Cardiac muscle cell (in vitro differentiated cells and primary cell): ENCODE measurements around the gene BTNL2. TPM values are rescaled to one million over a fixed set of nuclear protein-coding genes. Genes with fewer than 3 reads are reported as not detected.

Experiments used
- DNase-seq, 2 donors: peaks; one replicate each; pipeline versions ENCODE4 v3.0.0 to v3.0.0-alpha.2; 2010 to 2017; ENCODE audit warnings: low read depth in 1 of 2, low spot score in 1 of 2
- H3K27ac ChIP-seq: fragments of 200-600 bp; sonication (generic); 2 replicates; pipeline ENCODE4 v1.5.1; 2016
- H3K27me3 ChIP-seq: fragments of 200-600 bp; sonication (generic); 2 replicates; pipeline ENCODE4 v1.6.0; 2016; ENCODE audit warnings: control low read depth
- H3K36me3 ChIP-seq: fragments of 200-600 bp; sonication (generic); 2 replicates; pipeline ENCODE4 v1.5.1; 2016; ENCODE audit warnings: control low read depth
- H3K4me1 ChIP-seq: fragments of 200-600 bp; sonication (generic); 2 replicates; pipeline ENCODE4 v1.8.1; 2017; ENCODE audit warnings: low read depth, mild to moderate bottlenecking, mixed run types
- H3K4me3 ChIP-seq: fragments of 200-600 bp; sonication (generic); 2 replicates; pipeline ENCODE4 v1.5.1; 2016; ENCODE audit warnings: mild to moderate bottlenecking
- H3K9me3 ChIP-seq: fragments of 200-600 bp; sonication (generic); 2 replicates; pipeline ENCODE4 v1.5.1; 2017; ENCODE audit warnings: low read depth, mild to moderate bottlenecking, control low read depth
- CTCF ChIP-seq: IDR thresholded peaks from 2 replicates; pipeline ENCODE4 v1.5.1; 2012; ENCODE audit warnings: low read depth, mild to moderate bottlenecking, low read length
- polyA plus RNA-seq: library from polyadenylated mRNA; unstranded; fragments of >200 nt; fragmentation: Nextera tagmentation; extraction: Ambion mirVana; gene quantifications from 2 replicates; pipeline ENCODE4 v1.2.1, GENCODE V29; 2016
- total RNA-seq: library from RNA; depleted of rRNA; stranded (reverse); fragments of >200 nt; gene quantifications from 2 replicates; pipeline ENCODE4 v1.2.3, GENCODE V29; 2016

Gene BTNL2
- total and polyA plus RNA-seq, 2 experiments from 2014 or later, result not detected

GRCh38 chr6:32391505-32391904 lies 15.5 kb downstream of the BTNL2 start:
- Histone ChIP-seq H3K9me3 (no peaks in the 10 kb centered on the region), H3K4me1 (no peaks in the 10 kb centered on the region), H3K27me3 (no peaks in the 10 kb centered on the region), H3K27ac (no peak overlapping the region), H3K4me3 (no peak overlapping the region), H3K36me3 (no peaks in the 10 kb centered on the region)
- DNase-seq, result no peak
- no peak for TF ChIP-seq CTCF

GRCh38 chr6:32387589-32388340 lies 19.2 kb downstream of the BTNL2 start:
- TF ChIP-seq CTCF, result no peak
- Histone ChIP-seq H3K27me3 (no peaks in the 10 kb centered on the region), H3K36me3 (no peaks in the 10 kb centered on the region), H3K27ac (no peak overlapping the region), H3K9me3 (no peaks in the 10 kb centered on the region), H3K4me3 (no peak overlapping the region), H3K4me1 (no peaks in the 10 kb centered on the region)
- no peak for DNase-seq

- H3K4me3 ChIP-seq, result no peak overlapping the region
- H3K27me3 ChIP-seq, result no peaks in the 10 kb centered on the region
Measured at GRCh38 chr6:32386040-32386439, 20.9 kb downstream of the BTNL2 start.

GRCh38 chr6:32382757-32383420 lies 24.1 kb downstream of the BTNL2 start:
- Histone ChIP-seq H3K4me1 (no peaks in the 10 kb centered on the region), H3K27me3 (no peaks in the 10 kb centered on the region), H3K9me3 (no peaks in the 10 kb centered on the region), H3K36me3 (no peaks in the 10 kb centered on the region), H3K27ac (no peak overlapping the region), H3K4me3 (no peak overlapping the region)
- no peak for TF ChIP-seq CTCF
- DNase-seq, result no peak

More at GRCh38 chr6:32386040-32386439, 20.9 kb downstream of the BTNL2 start:
- Histone ChIP-seq H3K27ac (no peak overlapping the region), H3K36me3 (no peaks in the 10 kb centered on the region), H3K9me3 (no peaks in the 10 kb centered on the region), H3K4me1 (no peaks in the 10 kb centered on the region)
- TF ChIP-seq CTCF, result no peak
- no peak for DNase-seq

- DNase-seq, result no peak
- Histone ChIP-seq H3K4me1 (no peaks in the 10 kb centered on the region), H3K27me3 (no peaks in the 10 kb centered on the region), H3K4me3 (no peak overlapping the region), H3K36me3 (no peaks in the 10 kb centered on the region), H3K9me3 (no peaks in the 10 kb centered on the region), H3K27ac (no peak overlapping the region)
- TF ChIP-seq CTCF, result no peak
Measured at GRCh38 chr6:32379545-32379944, 27.4 kb downstream of the BTNL2 start.
